Liver (tissue), 3 donors: ENCODE results near the gene NHERF1.

Experiments used
- CTCF ChIP-seq: fragments of 150-350 bp; IDR thresholded peaks from 2 replicates; pipeline ENCODE4 v1.5.1; 2017; ENCODE audit warnings: improper control_type of control experiment, low read depth, low read length; ENCODE audit not compliant: missing input control
- FOXA1 ChIP-seq: IDR thresholded peaks from 2 replicates; pipeline ENCODE4 v1.6.1; 2016; ENCODE audit warnings: antibody characterized with exemption
- GABPA ChIP-seq, 2 donors: IDR thresholded peaks in 1 of 2; conservative IDR thresholded peaks in 1 of 2; 2 replicates each; pipeline ENCODE4 v1.6.1; 2016; ENCODE audit warnings: antibody characterized with exemption in 2 of 2, mild to moderate bottlenecking in 1 of 2, moderate library complexity in 1 of 2
- JUND ChIP-seq, 2 donors: IDR thresholded peaks; 2 replicates each; pipeline ENCODE4 v1.6.1; 2016; ENCODE audit warnings: antibody characterized with exemption in 2 of 2
- RAD21 ChIP-seq, 2 donors: IDR thresholded peaks; 2 replicates each; pipeline ENCODE4 v1.6.1; 2016; ENCODE audit warnings: antibody characterized with exemption in 2 of 2, mild to moderate bottlenecking in 2 of 2
- REST ChIP-seq: IDR thresholded peaks from 2 replicates; pipeline ENCODE4 v1.6.1; 2016; ENCODE audit warnings: antibody characterized with exemption, mild to moderate bottlenecking
- SP1 ChIP-seq: IDR thresholded peaks from 2 replicates; pipeline ENCODE4 v1.6.1; 2018; ENCODE audit warnings: antibody characterized with exemption, mild to moderate bottlenecking
- TAF1 ChIP-seq: conservative IDR thresholded peaks from 2 replicates; pipeline ENCODE4 v1.6.1; 2016; ENCODE audit warnings: antibody characterized with exemption, mild to moderate bottlenecking
- YY1 ChIP-seq: IDR thresholded peaks from 2 replicates; pipeline ENCODE4 v1.6.1; 2016; ENCODE audit warnings: antibody characterized with exemption, mild to moderate bottlenecking
- TF ChIP-seq, protein P1 (sequence below): IDR thresholded peaks from 2 replicates; pipeline ENCODE4 v1.6.1; 2016; ENCODE audit warnings: antibody characterized with exemption
- donor health status: healthy.
- donor health status: healthy.

DNA sequence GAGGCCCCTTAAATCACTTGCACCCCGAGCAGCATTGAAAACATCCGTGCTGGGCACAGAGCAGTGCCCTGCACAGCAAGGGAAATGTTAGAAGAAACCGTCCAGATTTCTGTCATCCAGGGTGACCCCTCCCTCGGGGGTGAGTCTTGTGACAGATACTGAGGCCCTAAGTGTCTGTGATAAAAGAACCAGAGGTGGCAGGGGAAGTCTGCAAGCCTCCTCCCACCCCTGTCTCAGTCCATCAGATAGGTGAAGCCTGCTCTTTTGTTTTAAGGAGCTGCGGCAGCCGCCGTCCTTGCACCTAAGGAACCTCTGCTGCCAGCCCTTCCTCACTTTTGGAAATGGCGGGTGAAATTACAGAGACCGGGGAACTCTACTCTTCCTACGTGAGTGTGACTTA, 28.6 kb downstream of the NHERF1 start:
- no peak for TF ChIP-seq CTCF
- TF ChIP-seq FOXA1: no peak
- TF ChIP-seq SP1: no peak
- TF ChIP-seq, protein P1, sequence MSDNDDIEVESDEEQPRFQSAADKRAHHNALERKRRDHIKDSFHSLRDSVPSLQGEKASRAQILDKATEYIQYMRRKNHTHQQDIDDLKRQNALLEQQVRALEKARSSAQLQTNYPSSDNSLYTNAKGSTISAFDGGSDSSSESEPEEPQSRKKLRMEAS: no peak
- TF ChIP-seq REST: no peak
- TF ChIP-seq GABPA (IDR thresholded peaks at IDR 0.05 in 1 of 2, conservative IDR thresholded peaks at IDR 0.05 in 1 of 2): no peak
- no peak for TF ChIP-seq RAD21 (IDR thresholded peaks at IDR 0.05)
- no peak for TF ChIP-seq YY1
- no peak for TF ChIP-seq JUND (IDR thresholded peaks at IDR 0.05)
- no peak for TF ChIP-seq TAF1
